SK-N-SH (cell line): ENCODE results near the gene ANGPTL7.

Experiments used
- CTCF ChIP-seq: fragments of 200-600 bp; sonication (generic); IDR thresholded peaks from 2 replicates; pipeline ENCODE4 v1.6.1; 2017; ENCODE audit warnings: antibody characterized with exemption, mild to moderate bottlenecking, moderate library complexity
- ELF1 ChIP-seq: IDR thresholded peaks from 2 replicates; pipeline ENCODE4 v1.4.0; 2012
- EZH2phosphoT487 ChIP-seq: fragments of 200-600 bp; sonication (generic); IDR thresholded peaks from 2 replicates; pipeline ENCODE4 v1.6.1; 2017; ENCODE audit warnings: low read depth, mixed run types, mild to moderate bottlenecking, antibody characterized with exemption, moderate library complexity, borderline replicate concordance
- FOSL2 ChIP-seq: IDR thresholded peaks from 2 replicates; pipeline ENCODE4 v1.4.0; 2012; ENCODE audit warnings: low read depth, mild to moderate bottlenecking, moderate library complexity, borderline replicate concordance
- NFIC ChIP-seq: IDR thresholded peaks from 2 replicates; pipeline ENCODE4 v1.4.0; 2012; ENCODE audit warnings: borderline replicate concordance
- PBX3 ChIP-seq: IDR thresholded peaks from 2 replicates; pipeline ENCODE4; 2012
- SMC3 ChIP-seq: IDR thresholded peaks from 2 replicates; pipeline ENCODE4 v1.6.1; 2012; ENCODE audit warnings: low read depth, low read length, improper control_type of control experiment

- TF ChIP-seq CTCF: no peak
- no peak for TF ChIP-seq PBX3
- no peak for TF ChIP-seq SMC3
- no peak for TF ChIP-seq ELF1
- TF ChIP-seq FOSL2: no peak
- TF ChIP-seq EZH2phosphoT487: no peak
- TF ChIP-seq NFIC: no peak
Measured at GRCh38 chr1:11144570-11145256, 44.4 kb upstream of the ANGPTL7 start.
